NCI-H510A treated with DMSO at 0.1 percent for 48 hours (cell line): Measurements from ENCODE around the gene IFNL2.
"Not testable (repeated sequence)": the region's sequence is repeated elsewhere in the genome, so short reads cannot be mapped to it uniquely, and the experiment has no call there.

Source experiments
- DNase-seq: peaks from one replicate; lab custom pipeline; 2025; lab: John Stamatoyannopoulos, UW

Gene IFNL2

GRCh38 chr19:39268085-39268484 is at the start of gene IFNL2:
Gene IFNL2, plus strand, starts transcription at chr19:39268396. Its CDS starts 173 bp downstream, at chr19:39268569.
- not testable (repeated sequence) for DNase-seq

GRCh38 chr19:39219108-39219507 is 49.1 kb upstream of the IFNL2 start:
- DNase-seq: not testable (repeated sequence)

GRCh38 chr19:39223703-39224279 is 44.4 kb upstream of the IFNL2 start:
- DNase-seq: no peak

- no peak for DNase-seq
These were observed 43.3 kb upstream of the IFNL2 start for GRCh38 chr19:39224910-39225309.

GRCh38 chr19:39230096-39230764 is 38.0 kb upstream of the IFNL2 start:
- DNase-seq: no peak

GRCh38 chr19:39232708-39233107 is 35.5 kb upstream of the IFNL2 start:
- no peak for DNase-seq

GRCh38 chr19:39236527-39236926 is 31.7 kb upstream of the IFNL2 start:
- no peak for DNase-seq

GRCh38 chr19:39237200-39238184 is 30.7 kb upstream of the IFNL2 start:
- no peak for DNase-seq

- DNase-seq: no peak
These were observed 30.0 kb upstream of the IFNL2 start for GRCh38 chr19:39238209-39238608.

- no peak for DNase-seq
These were observed 29.3 kb upstream of the IFNL2 start for GRCh38 chr19:39238944-39239343.

- DNase-seq: no peak
These were observed 27.8 kb upstream of the IFNL2 start for GRCh38 chr19:39240421-39240820.

GRCh38 chr19:39243741-39244140 is 24.5 kb upstream of the IFNL2 start:
- not testable (repeated sequence) for DNase-seq

- DNase-seq: not testable (repeated sequence)
These were observed 23.6 kb upstream of the IFNL2 start, which contains the start of gene IFNL3 for GRCh38 chr19:39244410-39245100. Gene IFNL3, minus strand, starts transcription at chr19:39245006. Its CDS starts 39 bp downstream, at chr19:39244967.

- not testable (repeated sequence) for DNase-seq
These were observed 23.0 kb upstream of the IFNL2 start for GRCh38 chr19:39245166-39245565.

GRCh38 chr19:39246951-39247669 is 21.1 kb upstream of the IFNL2 start:
- DNase-seq: no peak

- no peak for DNase-seq
These were observed 20.2 kb upstream of the IFNL2 start for GRCh38 chr19:39247701-39248664.

GRCh38 chr19:39248806-39249205 is 19.4 kb upstream of the IFNL2 start, which contains the start of gene IFNL4:
Gene IFNL4, minus strand, starts transcription at chr19:39248856.
- no peak for DNase-seq

- no peak for DNase-seq
These were observed 17.1 kb upstream of the IFNL2 start for GRCh38 chr19:39251081-39251480.

GRCh38 chr19:39251846-39252245 is 16.4 kb upstream of the IFNL2 start:
- DNase-seq: no peak

GRCh38 chr19:39252458-39252857 is 15.7 kb upstream of the IFNL2 start:
- DNase-seq: no peak
